ENCODE results near the gene CA9.

- TF ChIP-seq, protein P1, sequence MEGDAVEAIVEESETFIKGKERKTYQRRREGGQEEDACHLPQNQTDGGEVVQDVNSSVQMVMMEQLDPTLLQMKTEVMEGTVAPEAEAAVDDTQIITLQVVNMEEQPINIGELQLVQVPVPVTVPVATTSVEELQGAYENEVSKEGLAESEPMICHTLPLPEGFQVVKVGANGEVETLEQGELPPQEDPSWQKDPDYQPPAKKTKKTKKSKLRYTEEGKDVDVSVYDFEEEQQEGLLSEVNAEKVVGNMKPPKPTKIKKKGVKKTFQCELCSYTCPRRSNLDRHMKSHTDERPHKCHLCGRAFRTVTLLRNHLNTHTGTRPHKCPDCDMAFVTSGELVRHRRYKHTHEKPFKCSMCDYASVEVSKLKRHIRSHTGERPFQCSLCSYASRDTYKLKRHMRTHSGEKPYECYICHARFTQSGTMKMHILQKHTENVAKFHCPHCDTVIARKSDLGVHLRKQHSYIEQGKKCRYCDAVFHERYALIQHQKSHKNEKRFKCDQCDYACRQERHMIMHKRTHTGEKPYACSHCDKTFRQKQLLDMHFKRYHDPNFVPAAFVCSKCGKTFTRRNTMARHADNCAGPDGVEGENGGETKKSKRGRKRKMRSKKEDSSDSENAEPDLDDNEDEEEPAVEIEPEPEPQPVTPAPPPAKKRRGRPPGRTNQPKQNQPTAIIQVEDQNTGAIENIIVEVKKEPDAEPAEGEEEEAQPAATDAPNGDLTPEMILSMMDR (conservative IDR thresholded peaks at IDR 0.05; ENCODE audit: low read length), result no peak
- TF ChIP-seq EZH2phosphoT487 (IDR thresholded peaks at IDR 0.05; ENCODE audit: borderline replicate concordance), result no peak
Measured at GRCh38 chr9:35666045-35666444, 7.7 kb upstream of the CA9 start.
